Fibroblast of villous mesenchyme (primary cell): ENCODE measurements around the gene SORCS2. TPM values are rescaled to one million over a fixed set of nuclear protein-coding genes. Genes with fewer than 3 reads are reported as not detected.

Experiments used
- DNase-seq: peaks from one replicate; pipeline ENCODE4 v3.0.0-alpha.2; 2010; ENCODE audit warnings: low read depth
- H3K4me3 ChIP-seq: 2 replicates; pipeline ENCODE4 v1.5.1; 2011; ENCODE audit warnings: low read depth, mild to moderate bottlenecking, low read length
- CTCF ChIP-seq: IDR thresholded peaks from 2 replicates; pipeline ENCODE4 v1.5.1; 2012; ENCODE audit warnings: low read depth, mild to moderate bottlenecking, low read length; ENCODE audit not compliant: insufficient read depth
- total RNA-seq: library from RNA; depleted of rRNA; stranded (reverse); fragments of >200 nt; gene quantifications from 2 replicates; pipeline ENCODE4 v1.2.3, GENCODE V29; 2012

The SORCS2 gene
- total RNA-seq, 1 donor: under 0.01 TPM

- H3K4me3 ChIP-seq: no peak overlapping the region
- no peak for DNase-seq
- TF ChIP-seq CTCF: no peak
Measured at GRCh38 chr4:7281691-7282665, 89.6 kb downstream of the SORCS2 start.

GRCh38 chr4:7282786-7283440, 90.6 kb downstream of the SORCS2 start:
- H3K4me3 ChIP-seq: no peak overlapping the region
- no peak for DNase-seq
- TF ChIP-seq CTCF: no peak

DNA sequence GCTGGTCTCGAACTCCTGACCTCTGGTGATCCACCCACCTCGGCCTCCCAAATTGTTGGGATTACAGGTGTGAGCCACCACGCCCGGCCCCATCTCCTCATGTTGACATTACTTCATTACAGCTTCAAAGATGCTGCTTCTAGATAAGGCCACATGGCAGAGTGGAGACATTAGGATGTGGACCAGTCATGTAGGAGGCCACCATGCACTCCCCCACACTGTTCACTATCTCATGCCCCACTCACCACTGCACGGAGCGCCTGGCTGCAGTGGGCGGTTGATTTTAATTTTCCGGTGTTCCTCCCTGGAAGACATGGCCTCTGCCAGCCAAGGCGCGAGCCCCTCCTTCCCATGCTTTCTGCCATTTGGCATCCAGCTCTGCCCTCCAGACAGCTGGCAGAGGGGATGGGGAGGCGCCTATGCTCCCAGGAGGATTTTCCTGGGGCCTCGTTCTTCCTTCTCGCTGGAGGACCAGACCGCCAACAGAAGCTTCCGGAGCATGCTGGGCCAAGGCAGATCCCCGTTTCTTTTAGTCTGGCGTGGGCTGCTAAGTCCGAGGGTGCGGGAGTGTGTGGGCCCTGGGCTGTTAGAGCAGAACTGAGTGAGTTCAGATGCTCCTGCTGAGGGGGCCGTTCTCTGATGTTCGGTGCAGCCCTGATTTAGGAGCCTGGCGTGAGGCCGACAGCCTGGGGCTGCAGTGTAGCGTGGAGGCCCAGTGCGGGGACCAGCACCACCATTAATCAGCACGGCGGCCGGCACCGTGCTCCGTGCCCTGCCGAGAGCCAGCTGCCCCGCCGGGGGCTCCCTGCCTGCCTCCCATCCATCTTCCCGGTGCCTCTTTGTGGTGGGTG, 93.1 kb downstream of the SORCS2 start:
- no peak for DNase-seq
- no peak for TF ChIP-seq CTCF
- H3K4me3 ChIP-seq: no peak overlapping the region

DNA sequence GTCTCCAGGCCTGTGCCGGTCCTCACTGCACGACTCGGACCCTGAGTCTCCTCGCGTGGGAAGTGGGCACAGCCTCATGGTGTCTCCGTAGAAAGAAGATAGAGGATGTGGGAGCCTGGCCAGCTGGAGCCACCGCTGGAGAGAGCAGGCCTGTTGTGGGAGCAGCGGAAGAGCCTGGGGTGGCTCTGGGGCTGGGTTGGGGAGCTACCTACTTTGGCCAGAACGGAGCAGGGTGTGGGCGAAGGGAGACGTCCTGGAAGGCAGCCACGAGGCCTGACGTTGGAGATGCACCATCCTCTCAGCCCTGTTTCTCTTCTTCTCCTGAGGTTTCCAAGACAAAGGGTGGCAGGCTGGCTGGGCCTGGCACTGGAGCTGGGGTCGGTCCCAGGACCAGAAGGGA, 93.8 kb downstream of the SORCS2 start:
- TF ChIP-seq CTCF: no peak
- no peak overlapping the region for H3K4me3 ChIP-seq
- no peak for DNase-seq

GRCh38 chr4:7286798-7287197, 94.5 kb downstream of the SORCS2 start:
- no peak overlapping the region for H3K4me3 ChIP-seq
- no peak for TF ChIP-seq CTCF
- DNase-seq: no peak

GRCh38 chr4:7287274-7287917, 95.1 kb downstream of the SORCS2 start:
- no peak overlapping the region for H3K4me3 ChIP-seq
- TF ChIP-seq CTCF: no peak
- DNase-seq: no peak
